A673 (cell line): ENCODE results near the gene THSD7B. TPM values are rescaled to one million over a fixed set of nuclear protein-coding genes. Genes with fewer than 3 reads are reported as not detected.
"Not testable (repeated sequence)": the region's sequence is repeated elsewhere in the genome, so short reads cannot be mapped to it uniquely, and the experiment has no call there.

Experiments used
- BruUV-seq: library from RNA; stranded (reverse); fragments of 400-500 nt; replicated peaks from 2 replicates; lab custom pipeline; 2021; lab: Mats Ljungman, UMichigan
- CTCF ChIA-PET: fragments of 300-600 bp; sonication (Branson Sonifier 250); formaldehyde crosslinking; loops from one replicate; lab custom pipeline; 2022; ENCODE audit warnings: antibody characterized with exemption; lab: Charles Lee
- POLR2A ChIA-PET: fragments of 300-600 bp; sonication (Branson Sonifier 250); formaldehyde crosslinking; loops from one replicate; lab custom pipeline; 2022; ENCODE audit warnings: antibody characterized with exemption; ENCODE audit not compliant: low non-redundant PET; lab: Charles Lee
- DNase-seq: peaks from one replicate; pipeline ENCODE4 v3.0.0-alpha.2; 2015; ENCODE audit warnings: low spot score
- H3K27ac ChIP-seq: fragments of 200-600 bp; sonication (generic); 2 replicates; pipeline ENCODE4 v1.5.1; 2016; ENCODE audit warnings: mixed run types, low read depth, mild to moderate bottlenecking, mixed read lengths, antibody characterized with exemption, low read length; ENCODE audit not compliant: poor library complexity, severe bottlenecking
- H3K27me3 ChIP-seq: fragments of 200-600 bp; sonication (generic); replicated peaks from 2 replicates; pipeline ENCODE4 v1.6.1; 2017; ENCODE audit warnings: mixed run types, low read depth, mild to moderate bottlenecking, mixed read lengths, antibody characterized with exemption, low read length; ENCODE audit not compliant: insufficient read depth, poor library complexity
- H3K36me3 ChIP-seq: fragments of 200-600 bp; sonication (generic); 2 replicates; pipeline ENCODE4 v1.6.1; 2016; ENCODE audit warnings: mixed run types, mild to moderate bottlenecking, mixed read lengths, antibody characterized with exemption, low read length; ENCODE audit not compliant: insufficient read depth, poor library complexity, severe bottlenecking
- H3K4me1 ChIP-seq: fragments of 200-600 bp; sonication (generic); 2 replicates; pipeline ENCODE4 v1.6.1; 2017; ENCODE audit warnings: mixed run types, mild to moderate bottlenecking, mixed read lengths, antibody characterized with exemption, low read length; ENCODE audit not compliant: insufficient read depth, poor library complexity, severe bottlenecking
- H3K4me3 ChIP-seq: fragments of 200-600 bp; sonication (generic); 2 replicates; pipeline ENCODE4 v1.5.1; 2016; ENCODE audit warnings: low read depth, mixed run types, mild to moderate bottlenecking, mixed read lengths, low read length; ENCODE audit not compliant: poor library complexity, severe bottlenecking
- H3K9me3 ChIP-seq: fragments of 200-600 bp; sonication (generic); 2 replicates; pipeline ENCODE4 v1.6.1; 2016; ENCODE audit warnings: mixed run types, low read depth, mild to moderate bottlenecking, mixed read lengths, antibody characterized with exemption, low read length; ENCODE audit not compliant: poor library complexity, severe bottlenecking
- CTCF ChIP-seq: fragments of 300-800, 200-600 bp; sonication (generic); conservative IDR thresholded peaks from 2 replicates; pipeline ENCODE4 v1.5.1; 2017; ENCODE audit warnings: low read depth, mild to moderate bottlenecking, antibody characterized with exemption, low read length, moderate library complexity, mixed read lengths
- EZH2 ChIP-seq: fragments of 200-600 bp; sonication (generic); IDR thresholded peaks from 2 replicates; pipeline ENCODE4 v1.6.1; 2017; ENCODE audit warnings: borderline replicate concordance, low read depth, mild to moderate bottlenecking, mixed read lengths, antibody characterized with exemption, low read length; ENCODE audit not compliant: poor library complexity, severe bottlenecking
- intact Hi-C: fragments of 100-400 bp; cut with micrococcal nuclease; formaldehyde crosslinking; loops from one replicate; pipeline ENCODE4 v1.10.0; 2022; ENCODE audit not compliant: unreplicated experiment
- total RNA-seq: library from RNA; stranded (reverse); gene quantifications from 2 replicates; pipeline ENCODE4 v1.2.3, GENCODE V29; 2021

The THSD7B gene
- total RNA-seq, 1 experiment from 2014 or later: not detected

GRCh38 chr2:137693534-137693933 lies 928.2 kb downstream of the THSD7B start:
- no peak for TF ChIP-seq CTCF
- no peak for TF ChIP-seq EZH2
- ChIA-PET CTCF (no interaction called here), POLR2A (no interaction called here)
- H3K27ac ChIP-seq: no peak overlapping the region
- no peaks in the 10 kb centered on the region for H3K4me1 ChIP-seq
- H3K9me3 ChIP-seq: no peaks in the 10 kb centered on the region
- no peaks in the 10 kb centered on the region for H3K27me3 ChIP-seq
- H3K36me3 ChIP-seq: no peaks in the 10 kb centered on the region
- intact Hi-C loops: no loop called here
- DNase-seq: peak; percentile 78
- no peak overlapping the region for H3K4me3 ChIP-seq
- BruUV-seq: no TSS peak

- DNase-seq: no peak
- CTCF ChIA-PET: no interaction called here
- Histone ChIP-seq H3K36me3 (no peaks in the 10 kb centered on the region), H3K9me3 (no peaks in the 10 kb centered on the region), H3K4me1 (no peaks in the 10 kb centered on the region), H3K27ac (no peak overlapping the region), H3K4me3 (no peak overlapping the region), H3K27me3 (no peaks in the 10 kb centered on the region)
- no peak for TF ChIP-seq CTCF
- no peak for TF ChIP-seq EZH2
- intact Hi-C loops: no loop called here
- POLR2A ChIA-PET: no interaction called here
- BruUV-seq: no TSS peak
Observed at GRCh38 chr2:137696916-137697315, 931.6 kb downstream of the THSD7B start.

GRCh38 chr2:137700250-137700649 lies 934.9 kb downstream of the THSD7B start:
- H3K36me3 ChIP-seq, H3K27me3 ChIP-seq, CTCF ChIA-PET, DNase-seq, H3K4me3 ChIP-seq, POLR2A ChIA-PET, H3K9me3 ChIP-seq, H3K4me1 ChIP-seq, BruUV-seq, H3K27ac ChIP-seq, intact Hi-C loops: not testable (repeated sequence)

GRCh38 chr2:137700681-137701080 lies 935.3 kb downstream of the THSD7B start:
- no peak for TF ChIP-seq CTCF
- no peak for TF ChIP-seq EZH2
- no TSS peak for BruUV-seq
- Histone ChIP-seq H3K4me3 (no peak overlapping the region), H3K36me3 (no peaks in the 10 kb centered on the region), H3K4me1 (no peaks in the 10 kb centered on the region), H3K27ac (no peak overlapping the region), H3K27me3 (no peaks in the 10 kb centered on the region), H3K9me3 (no peaks in the 10 kb centered on the region)
- DNase-seq: no peak
- intact Hi-C loops: no loop called here
- ChIA-PET CTCF (no interaction called here), POLR2A (no interaction called here)
